H9 (cell line): ENCODE measurements around the gene CWC27. TPM values are rescaled to one million over a fixed set of nuclear protein-coding genes. Genes with fewer than 3 reads are reported as not detected.

Source experiments
- DNase-seq: peaks from one replicate; pipeline ENCODE4 v3.0.0-alpha.2; 2017
- H2AFZ ChIP-seq: one replicate; pipeline ENCODE4 v1.6.1; 2013; ENCODE audit warnings: mild to moderate bottlenecking, low read length, control low read depth, moderate library complexity
- H2AK5ac ChIP-seq: 2 replicates; pipeline ENCODE4 v1.6.1; 2013; ENCODE audit warnings: low read length, control low read depth, mixed read lengths; ENCODE audit not compliant: insufficient read length
- H2BK120ac ChIP-seq: one replicate; pipeline ENCODE4 v1.6.1; 2013; ENCODE audit warnings: low read depth, mild to moderate bottlenecking, low read length, control low read depth, inconsistent platforms; ENCODE audit not compliant: poor library complexity, severe bottlenecking
- H2BK12ac ChIP-seq: 2 replicates; pipeline ENCODE4 v1.6.1; 2013; ENCODE audit warnings: low read length, control low read depth, mixed read lengths, low read depth; ENCODE audit not compliant: insufficient read length
- H2BK15ac ChIP-seq: 2 replicates; pipeline ENCODE4 v1.6.1; 2013; ENCODE audit warnings: low read depth, low read length, control low read depth
- H2BK20ac ChIP-seq: one replicate; pipeline ENCODE4 v1.6.1; 2013; ENCODE audit warnings: low read depth, mild to moderate bottlenecking, low read length, control low read depth, inconsistent platforms; ENCODE audit not compliant: poor library complexity, severe bottlenecking
- H2BK5ac ChIP-seq: 2 replicates; pipeline ENCODE4 v1.6.1; 2013; ENCODE audit warnings: low read length, control low read depth, mixed read lengths; ENCODE audit not compliant: insufficient read length
- H3K14ac ChIP-seq: 2 replicates; pipeline ENCODE4 v1.6.1; 2013; ENCODE audit warnings: low read length, control low read depth; ENCODE audit not compliant: insufficient read depth
- H3K18ac ChIP-seq: 2 replicates; pipeline ENCODE4 v1.6.1; 2013; ENCODE audit warnings: low read depth, mild to moderate bottlenecking, mixed read lengths, low read length, control low read depth; ENCODE audit not compliant: insufficient read length
- H3K23ac ChIP-seq: 2 replicates; pipeline ENCODE4 v1.6.1; 2013; ENCODE audit warnings: low read length, control low read depth, mixed read lengths, low read depth; ENCODE audit not compliant: insufficient read length
- H3K23me2 ChIP-seq: 2 replicates; pipeline ENCODE4 v1.6.1; 2013; ENCODE audit warnings: low read depth, mild to moderate bottlenecking, mixed read lengths, low read length, control low read depth; ENCODE audit not compliant: insufficient read length, poor library complexity, severe bottlenecking
- H3K27ac ChIP-seq: 2 replicates; pipeline ENCODE4 v1.5.1; 2013; ENCODE audit warnings: low read length, control low read depth, mixed read lengths, low read depth; ENCODE audit not compliant: insufficient read length
- H3K27me3 ChIP-seq: 2 replicates; pipeline ENCODE4 v1.6.1; 2013; ENCODE audit warnings: low read length, control low read depth, inconsistent platforms; ENCODE audit not compliant: insufficient read depth
- H3K4ac ChIP-seq: 2 replicates; pipeline ENCODE4 v1.6.1; 2013; ENCODE audit warnings: low read depth, mild to moderate bottlenecking, control low read depth, inconsistent platforms, low read length, moderate library complexity
- H3K4me1 ChIP-seq: 2 replicates; pipeline ENCODE4 v1.6.1; 2013; ENCODE audit warnings: low read length, control low read depth, inconsistent platforms; ENCODE audit not compliant: insufficient read depth
- H3K4me2 ChIP-seq: 2 replicates; pipeline ENCODE4 v1.6.1; 2013; ENCODE audit warnings: low read length, control low read depth, mixed read lengths; ENCODE audit not compliant: insufficient read length, insufficient read depth
- H3K56ac ChIP-seq: 2 replicates; pipeline ENCODE4 v1.6.1; 2013; ENCODE audit warnings: low read depth, mild to moderate bottlenecking, mixed read lengths, low read length, control low read depth; ENCODE audit not compliant: insufficient read length
- H3K79me1 ChIP-seq: 2 replicates; pipeline ENCODE4 v1.6.1; 2013; ENCODE audit warnings: low read depth, mild to moderate bottlenecking, moderate library complexity, low read length, control low read depth, inconsistent platforms; ENCODE audit not compliant: insufficient read depth, poor library complexity, severe bottlenecking
- H3K79me2 ChIP-seq: 2 replicates; pipeline ENCODE4 v1.6.1; 2013; ENCODE audit warnings: low read length, control low read depth, inconsistent platforms; ENCODE audit not compliant: insufficient read depth
- H3K9ac ChIP-seq: 2 replicates; pipeline ENCODE4 v1.6.1; 2013; ENCODE audit warnings: low read length, control low read depth, mixed read lengths; ENCODE audit not compliant: insufficient read length; ENCODE audit errors: extremely low read depth
- H3K9me3 ChIP-seq: one replicate; pipeline ENCODE4 v1.6.1; 2013; ENCODE audit warnings: low read depth, low read length, inconsistent platforms; ENCODE audit not compliant: control insufficient read depth
- H3T11ph ChIP-seq: one replicate; pipeline ENCODE4 v1.6.1; 2013; ENCODE audit warnings: mild to moderate bottlenecking, low read length, control low read depth, inconsistent platforms
- H4K20me1 ChIP-seq: one replicate; pipeline ENCODE4 v1.6.1; 2013; ENCODE audit not compliant: control insufficient read depth, insufficient read length, insufficient read depth
- H4K5ac ChIP-seq: 2 replicates; pipeline ENCODE4 v1.6.1; 2013; ENCODE audit warnings: low read depth, mild to moderate bottlenecking, mixed read lengths, low read length, control low read depth; ENCODE audit not compliant: insufficient read length
- H4K8ac ChIP-seq: replicated peaks from 2 replicates; pipeline ENCODE4 v1.6.1; 2013; ENCODE audit warnings: low read length, control low read depth, mixed read lengths, low read depth; ENCODE audit not compliant: insufficient read length
- H4K91ac ChIP-seq: 2 replicates; pipeline ENCODE4 v1.6.1; 2013; ENCODE audit warnings: low read depth, mild to moderate bottlenecking, moderate library complexity, mixed read lengths, low read length, control low read depth; ENCODE audit not compliant: insufficient read length
- H3K27ac Mint-ChIP-seq, 3 experiments: 2 replicates in 2 of 3; 3 replicates in 1 of 3; pipeline ENCODE4 v1.8.0; 2020 to 2021; ENCODE audit warnings: mixed read lengths in 3 of 3, mild to moderate bottlenecking in 1 of 3, moderate library complexity in 1 of 3
- H3K27me3 Mint-ChIP-seq: 2 replicates; pipeline ENCODE4 v1.8.0; 2021; ENCODE audit warnings: low read depth, mild to moderate bottlenecking, moderate library complexity, mixed read lengths
- H3K36me3 Mint-ChIP-seq, 3 experiments: 2 replicates in 2 of 3; 3 replicates in 1 of 3; pipeline ENCODE4 v1.8.0; 2020 to 2021; ENCODE audit warnings: low read depth in 3 of 3, mixed read lengths in 3 of 3; ENCODE audit not compliant: insufficient read depth in 1 of 3
- H3K4me1 Mint-ChIP-seq, 2 experiments: 2 replicates each; pipeline ENCODE4 v1.8.0; 2020; ENCODE audit warnings: mixed read lengths in 2 of 2
- H3K4me3 Mint-ChIP-seq, 2 experiments: 2 replicates in 1 of 2; 3 replicates in 1 of 2; pipeline ENCODE4 v1.8.0; 2020 to 2021; ENCODE audit warnings: mild to moderate bottlenecking in 2 of 2, mixed read lengths in 2 of 2, moderate library complexity in 1 of 2
- H3K9me3 Mint-ChIP-seq, 2 experiments: 2 replicates in 1 of 2; 3 replicates in 1 of 2; pipeline ENCODE4 v1.8.0; 2020; ENCODE audit warnings: mild to moderate bottlenecking in 2 of 2, mixed read lengths in 2 of 2, moderate library complexity in 1 of 2
- CTCF ChIP-seq: fragments of 200-600 bp; sonication (generic); conservative IDR thresholded peaks from 3 replicates; pipeline ENCODE4 v1.8.0; 2021; ENCODE audit warnings: antibody characterized with exemption, mild to moderate bottlenecking
- WGBS: extraction: QIAGEN DNeasy Blood & Tissue Kit; methylation state at CpG from one replicate; pipeline ENCODE4 v1.1.7; 2013; ENCODE audit warnings: missing lambda C conversion rate, low lambda C conversion rate, mixed read lengths; ENCODE audit not compliant: insufficient read length; ENCODE audit errors: extremely low coverage; 5-methylcytosine and 5-hydroxymethylcytosine counted together
- total RNA-seq: library from RNA; stranded (reverse); gene quantifications from 2 replicates; pipeline ENCODE4 v1.2.1, GENCODE V29; 2021

The CWC27 gene
- total RNA-seq, 1 experiment from 2014 or later = 41.9 TPM

- Histone ChIP-seq H3K79me1 (no peaks in the 10 kb centered on the region), H3K4me1 (no peaks in the 10 kb centered on the region), H2AK5ac (no peak overlapping the region), H2AFZ (no peak overlapping the region), H3K18ac (no peak overlapping the region), H3T11ph (no peak overlapping the region), H3K4me2 (no peak overlapping the region), H3K23me2 (no peaks in the 10 kb centered on the region), H3K79me2 (peaks cover 4% of the 10 kb centered on the region; the same call in 1 of the 2 replicates), H2BK20ac (no peak overlapping the region), H3K27me3 (no peaks in the 10 kb centered on the region), H3K9ac (no peak overlapping the region), H3K9me3 (no peaks in the 10 kb centered on the region), H4K91ac (no peak overlapping the region), H3K27ac (no peak overlapping the region), H3K4ac (no peak overlapping the region), H4K5ac (no peak overlapping the region), H3K23ac (no peak overlapping the region), H4K8ac (no peak overlapping the region), H4K20me1 (no peaks in the 10 kb centered on the region), H2BK15ac (no peak overlapping the region), H3K14ac (no peak overlapping the region), H3K56ac (no peak overlapping the region), H2BK12ac (no peak overlapping the region), H2BK120ac (no peak overlapping the region), H2BK5ac (no peak overlapping the region)
- Mint-ChIP-seq H3K36me3 (peaks cover 3 to 30% (median 21%) of the 10 kb centered on the region in 3 experiments), H3K27me3 (no peaks in the 10 kb centered on the region), H3K4me3 (no peak overlapping the region), H3K9me3 (no peaks in the 10 kb centered on the region), H3K4me1 (peaks cover 15 to 23% of the 10 kb centered on the region in 2 experiments), H3K27ac (peak overlapping the region in 2 of 3 experiments; percentile 37 to 88; a peak in 4 of 7 replicates)
- no peak for TF ChIP-seq CTCF
- no CpG with 5 or more reads among the region's 3 CpGs for WGBS
- no peak for DNase-seq
These were observed 9.8 kb upstream of the CWC27 start for GRCh38 chr5:64758901-64759300.
